ENCODE results near the gene SPARCL1. TPM values are rescaled to one million over a fixed set of nuclear protein-coding genes. Genes with fewer than 3 reads are reported as not detected.
A peak's percentile ranks its signal among the peaks of the same experiment; 100 is the strongest.
"Not testable (repeated sequence)": the region's sequence is repeated elsewhere in the genome, so short reads cannot be mapped to it uniquely, and the experiment has no call there.

SPARCL1 gene, protein sequence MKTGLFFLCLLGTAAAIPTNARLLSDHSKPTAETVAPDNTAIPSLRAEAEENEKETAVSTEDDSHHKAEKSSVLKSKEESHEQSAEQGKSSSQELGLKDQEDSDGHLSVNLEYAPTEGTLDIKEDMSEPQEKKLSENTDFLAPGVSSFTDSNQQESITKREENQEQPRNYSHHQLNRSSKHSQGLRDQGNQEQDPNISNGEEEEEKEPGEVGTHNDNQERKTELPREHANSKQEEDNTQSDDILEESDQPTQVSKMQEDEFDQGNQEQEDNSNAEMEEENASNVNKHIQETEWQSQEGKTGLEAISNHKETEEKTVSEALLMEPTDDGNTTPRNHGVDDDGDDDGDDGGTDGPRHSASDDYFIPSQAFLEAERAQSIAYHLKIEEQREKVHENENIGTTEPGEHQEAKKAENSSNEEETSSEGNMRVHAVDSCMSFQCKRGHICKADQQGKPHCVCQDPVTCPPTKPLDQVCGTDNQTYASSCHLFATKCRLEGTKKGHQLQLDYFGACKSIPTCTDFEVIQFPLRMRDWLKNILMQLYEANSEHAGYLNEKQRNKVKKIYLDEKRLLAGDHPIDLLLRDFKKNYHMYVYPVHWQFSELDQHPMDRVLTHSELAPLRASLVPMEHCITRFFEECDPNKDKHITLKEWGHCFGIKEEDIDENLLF
- total RNA-seq, result not detected in 2 replicates

DNA sequence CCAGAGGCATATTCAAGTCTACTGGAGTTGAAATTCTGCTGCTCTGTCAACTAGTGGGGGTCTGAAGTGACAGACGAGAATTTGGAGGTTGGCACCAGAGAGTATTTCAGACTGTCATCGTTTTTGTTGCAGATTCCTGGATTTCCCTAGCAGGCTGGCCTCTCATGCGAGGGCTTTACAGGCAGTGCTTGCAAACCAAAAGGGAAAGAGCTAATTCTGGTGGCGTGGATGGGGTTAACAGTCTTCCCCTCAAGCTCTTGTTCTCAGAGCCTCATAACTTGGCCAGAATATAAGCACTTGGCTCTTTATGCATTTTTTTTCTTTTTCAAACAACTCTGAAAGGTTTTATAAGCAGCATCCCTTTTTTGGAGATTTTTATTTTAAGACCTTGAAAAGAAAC is at the start of gene SPARCL1:
TSS of gene SPARCL1 (minus strand) at position 190 of the 400 bp plus-strand sequence. CDS start 29,802 bp downstream, outside the sequence.
- H3K27ac Mint-ChIP-seq, result no peak within 1 kb of the TSS
- H3K27me3 Mint-ChIP-seq, result no peaks in the 10 kb centered on the region
- DNase-seq, result no peak
- H3K9me3 Mint-ChIP-seq, result peaks cover 4% of the 10 kb centered on the region
- H3K4me3 Mint-ChIP-seq, result no peak within 1 kb of the TSS
- intact Hi-C loops (cut with micrococcal nuclease), result no loop called here
- H3K4me1 Mint-ChIP-seq, result no peaks in the 10 kb centered on the region
- H3K36me3 Mint-ChIP-seq (ENCODE audit: low read depth), result no peaks in the 10 kb centered on the region

DNA sequence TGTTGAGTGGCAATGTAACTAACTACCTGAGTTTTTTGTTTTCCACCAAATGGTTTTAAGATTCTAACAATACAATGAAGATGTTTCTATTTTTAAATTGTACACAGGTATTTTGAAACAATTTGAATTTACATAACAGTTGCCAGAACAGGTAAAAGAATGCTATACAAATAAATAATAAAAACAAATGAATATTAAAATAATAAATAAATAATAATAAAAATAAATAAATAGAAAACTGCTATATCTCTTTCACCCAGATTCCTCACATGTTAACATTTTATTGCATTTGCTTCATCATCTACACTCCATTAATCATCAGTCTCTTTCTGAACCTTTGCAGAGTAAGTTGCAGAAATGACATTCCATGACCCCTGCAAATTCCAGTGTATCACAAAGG is 46.8 kb upstream of the SPARCL1 start:
- Mint-ChIP-seq H3K36me3 (ENCODE audit: low read depth) (no peaks in the 10 kb centered on the region), H3K27ac (no peak overlapping the region), H3K4me3 (no peak overlapping the region), H3K9me3 (no peaks in the 10 kb centered on the region), H3K4me1 (no peaks in the 10 kb centered on the region), H3K27me3 (no peaks in the 10 kb centered on the region)
- intact Hi-C loops (cut with micrococcal nuclease), result no loop called here
- no peak for DNase-seq

DNA sequence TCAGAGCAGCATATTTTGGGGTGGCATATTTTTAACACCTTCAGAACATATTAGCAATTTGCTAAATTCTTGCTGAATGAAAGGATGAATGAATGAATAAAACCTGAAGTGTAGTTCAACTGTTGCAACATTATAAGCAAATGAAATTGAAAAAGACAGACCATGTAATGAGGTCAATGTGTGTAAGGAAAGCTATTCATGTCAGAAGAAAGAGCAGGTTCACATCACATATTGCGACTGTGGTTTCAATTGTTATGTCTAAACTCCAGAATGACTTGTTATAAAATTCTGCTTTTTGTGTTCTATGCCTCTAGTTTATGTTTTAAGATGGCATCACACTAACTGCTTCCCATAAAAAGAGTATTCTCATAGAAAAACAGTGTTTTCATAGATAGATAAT is 46.2 kb upstream of the SPARCL1 start:
- intact Hi-C loops (cut with micrococcal nuclease), result no loop called here
- no peaks in the 10 kb centered on the region for H3K27me3 Mint-ChIP-seq
- H3K27ac Mint-ChIP-seq, result no peak overlapping the region

DNA sequence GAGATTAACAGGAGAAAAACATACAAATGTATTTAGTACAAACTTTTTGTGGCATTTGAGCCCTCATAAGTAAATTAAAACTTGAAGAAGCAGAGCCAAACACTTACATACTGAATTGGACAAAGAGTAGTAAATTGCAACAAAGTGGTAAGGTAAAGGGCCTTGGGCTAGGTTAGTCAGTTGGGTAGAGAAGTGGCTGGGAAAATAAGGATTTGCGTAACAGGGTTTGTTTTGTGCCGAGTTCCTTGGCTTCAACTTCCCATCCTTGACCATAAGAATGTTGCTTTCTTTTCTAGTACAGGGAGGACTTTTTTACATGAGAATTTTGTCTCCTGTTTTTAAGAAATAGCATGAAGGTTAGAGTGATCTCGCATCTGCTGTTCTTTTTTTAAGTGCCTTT is 45.8 kb upstream of the SPARCL1 start:
- no peaks in the 10 kb centered on the region for H3K36me3 Mint-ChIP-seq (ENCODE audit: low read depth)
- H3K4me1 Mint-ChIP-seq, result no peaks in the 10 kb centered on the region
- H3K9me3 Mint-ChIP-seq, result no peaks in the 10 kb centered on the region
- no peaks in the 10 kb centered on the region for H3K27me3 Mint-ChIP-seq
- H3K4me3 Mint-ChIP-seq, result no peak overlapping the region
- intact Hi-C loops (cut with micrococcal nuclease), result no loop called here
- DNase-seq, result no peak
- H3K27ac Mint-ChIP-seq, result no peak overlapping the region

More for the DNA sequence above, 46.2 kb upstream of the SPARCL1 start:
- Mint-ChIP-seq H3K36me3 (ENCODE audit: low read depth) (no peaks in the 10 kb centered on the region), H3K4me3 (no peak overlapping the region), H3K4me1 (no peaks in the 10 kb centered on the region), H3K9me3 (no peaks in the 10 kb centered on the region)
- DNase-seq, result no peak

DNA sequence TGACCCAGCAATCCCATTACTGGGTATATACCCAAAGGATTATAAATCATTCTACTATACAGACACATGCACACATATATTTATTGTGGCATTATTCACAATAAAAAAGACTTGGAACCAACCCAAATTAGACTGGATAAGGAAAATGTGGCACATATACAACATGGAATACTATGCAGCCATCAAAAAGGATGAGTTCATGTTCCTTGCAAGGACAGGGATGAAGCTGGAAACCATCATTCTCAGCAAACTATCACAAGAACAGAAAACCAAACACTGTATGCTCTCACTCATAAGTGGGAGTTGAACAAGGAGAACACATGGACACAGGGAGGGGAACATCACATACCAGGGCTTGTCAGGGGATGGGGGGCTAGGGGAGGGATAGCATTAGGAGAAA is 45.2 kb upstream of the SPARCL1 start:
- H3K36me3 Mint-ChIP-seq (ENCODE audit: low read depth); H3K27me3 Mint-ChIP-seq; H3K4me3 Mint-ChIP-seq; DNase-seq; H3K4me1 Mint-ChIP-seq; H3K27ac Mint-ChIP-seq; H3K9me3 Mint-ChIP-seq; intact Hi-C loops (cut with micrococcal nuclease): not testable (repeated sequence)

DNA sequence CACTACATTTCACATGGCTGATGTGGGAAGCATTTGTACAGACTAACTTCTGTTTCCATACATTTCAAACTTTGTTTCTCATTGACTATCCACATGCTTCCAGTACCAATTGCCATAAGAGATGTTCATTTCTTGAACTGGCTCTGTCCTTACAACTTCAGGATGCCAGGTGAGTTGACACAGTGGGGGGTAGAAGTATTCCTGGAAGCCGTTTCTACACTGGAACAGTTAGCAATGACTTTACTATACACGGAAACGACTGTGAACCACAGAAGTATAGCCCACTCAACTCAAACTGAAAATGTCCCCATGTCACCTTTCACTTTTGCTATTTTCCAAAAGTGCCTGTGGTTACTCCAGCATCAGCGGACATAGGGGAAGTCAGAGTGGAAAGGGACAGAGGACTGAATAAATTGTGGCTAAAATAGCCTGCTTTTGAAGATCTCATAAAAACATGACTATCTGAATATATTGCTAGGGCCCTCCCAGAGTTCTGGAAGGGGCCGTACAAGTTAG is 41.2 kb upstream of the SPARCL1 start:
- Mint-ChIP-seq H3K4me1 (no peaks in the 10 kb centered on the region), H3K36me3 (ENCODE audit: low read depth) (no peaks in the 10 kb centered on the region), H3K27me3 (peaks cover 3% of the 10 kb centered on the region), H3K9me3 (no peaks in the 10 kb centered on the region), H3K4me3 (no peak overlapping the region), H3K27ac (no peak overlapping the region)
- DNase-seq, result peak; percentile 16
- intact Hi-C loops (cut with micrococcal nuclease), result no loop called here

DNA sequence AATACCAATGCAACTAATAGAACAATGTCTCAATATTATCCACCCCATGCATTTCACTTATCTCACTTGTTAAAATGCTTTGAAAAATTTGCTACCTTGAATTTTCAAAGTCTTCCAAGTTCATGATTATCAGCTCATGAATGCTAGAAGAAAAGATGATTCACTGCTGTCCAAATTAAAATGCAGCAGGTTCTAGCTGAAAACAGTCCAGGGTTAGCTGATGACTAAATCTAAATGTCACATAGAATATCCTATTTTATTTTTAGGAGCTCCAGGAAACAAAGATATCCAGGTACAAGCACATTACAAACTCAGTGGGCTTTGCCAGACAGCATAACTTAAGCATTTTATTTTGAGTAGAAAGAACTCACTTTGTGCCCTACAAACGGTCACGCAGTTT is 38.0 kb upstream of the SPARCL1 start:
- DNase-seq, result no peak
- intact Hi-C loops (cut with micrococcal nuclease), result no loop called here
- Mint-ChIP-seq H3K9me3 (no peaks in the 10 kb centered on the region), H3K27ac (no peak overlapping the region), H3K4me3 (no peak overlapping the region), H3K27me3 (peaks cover 3% of the 10 kb centered on the region), H3K36me3 (ENCODE audit: low read depth) (no peaks in the 10 kb centered on the region), H3K4me1 (no peaks in the 10 kb centered on the region)

DNA sequence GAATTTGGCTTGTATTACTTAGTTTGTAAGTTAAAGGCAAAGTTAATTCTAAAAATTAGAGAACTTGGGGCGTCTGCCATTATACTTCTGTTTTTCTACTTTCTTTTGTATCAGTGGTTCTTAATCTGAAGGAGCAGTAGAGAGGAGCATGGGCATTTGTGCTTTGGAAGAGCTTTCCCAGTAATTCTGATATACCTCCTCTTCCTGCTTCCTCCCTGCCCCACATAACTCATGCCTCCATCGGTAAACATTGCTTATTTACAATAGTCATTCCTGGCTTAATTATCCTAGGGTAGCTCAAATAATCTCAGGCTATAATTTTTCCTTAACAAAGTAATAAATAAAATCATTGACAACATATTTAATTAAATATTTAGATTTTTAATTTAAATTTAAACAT is 37.1 kb upstream of the SPARCL1 start:
- Mint-ChIP-seq H3K9me3 (peaks cover under 1% of the 10 kb centered on the region), H3K27me3 (peaks cover 3% of the 10 kb centered on the region), H3K27ac (no peak overlapping the region), H3K36me3 (ENCODE audit: low read depth) (no peaks in the 10 kb centered on the region), H3K4me1 (no peaks in the 10 kb centered on the region), H3K4me3 (no peak overlapping the region)
- intact Hi-C loops (cut with micrococcal nuclease), result no loop called here
- DNase-seq, result no peak

DNA sequence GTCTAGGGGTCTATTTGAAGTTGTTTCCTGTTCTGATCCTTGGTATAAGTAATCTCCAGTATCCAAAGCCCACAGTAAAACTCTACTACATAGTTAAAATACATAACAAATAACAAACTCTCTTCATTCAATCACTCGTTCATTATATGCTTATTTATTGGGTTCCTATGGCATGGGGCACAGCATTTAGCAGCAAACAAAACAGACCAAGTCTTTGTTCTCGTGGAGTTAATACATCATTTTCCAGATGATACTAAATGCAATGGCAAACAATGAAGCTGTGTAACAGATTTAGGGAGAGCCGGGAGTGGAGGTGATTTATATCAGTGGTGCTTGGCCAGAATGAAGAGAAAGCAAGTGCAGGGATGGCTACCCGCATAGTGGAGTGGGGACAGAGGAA is 36.6 kb upstream of the SPARCL1 start:
- DNase-seq, result no peak
- Mint-ChIP-seq H3K4me3 (no peak overlapping the region), H3K4me1 (no peaks in the 10 kb centered on the region), H3K27me3 (peaks cover 3% of the 10 kb centered on the region), H3K9me3 (peaks cover 4% of the 10 kb centered on the region), H3K36me3 (ENCODE audit: low read depth) (no peaks in the 10 kb centered on the region), H3K27ac (no peak overlapping the region)
- intact Hi-C loops (cut with micrococcal nuclease), result no loop called here

DNA sequence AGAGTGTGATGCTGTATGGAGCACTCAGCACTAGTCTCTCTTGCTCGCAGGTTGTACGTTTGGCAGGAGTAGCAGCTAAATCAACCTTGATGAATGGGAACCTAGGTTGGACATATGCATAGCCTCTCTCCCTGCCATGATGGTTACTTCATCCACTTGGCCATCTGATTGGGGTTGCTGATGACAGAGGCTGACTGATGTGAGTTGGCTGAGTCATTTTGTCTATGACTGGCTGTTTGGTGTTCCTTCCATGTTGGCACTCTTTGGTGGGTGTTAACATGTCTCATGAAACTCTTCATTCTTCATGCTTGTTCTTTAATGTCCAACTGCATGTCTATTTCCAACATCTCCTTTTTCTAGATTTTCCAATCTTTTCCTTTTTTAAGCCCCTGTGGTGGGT is 31.6 kb upstream of the SPARCL1 start:
- H3K4me3 Mint-ChIP-seq, result no peak overlapping the region
- H3K4me1 Mint-ChIP-seq, result peaks cover 8% of the 10 kb centered on the region
- intact Hi-C loops (cut with micrococcal nuclease), result no loop called here
- no peak for DNase-seq
- H3K9me3 Mint-ChIP-seq, result peaks cover 4% of the 10 kb centered on the region
- H3K27me3 Mint-ChIP-seq, result peaks cover 1% of the 10 kb centered on the region
- no peaks in the 10 kb centered on the region for H3K36me3 Mint-ChIP-seq (ENCODE audit: low read depth)
- no peak overlapping the region for H3K27ac Mint-ChIP-seq

DNA sequence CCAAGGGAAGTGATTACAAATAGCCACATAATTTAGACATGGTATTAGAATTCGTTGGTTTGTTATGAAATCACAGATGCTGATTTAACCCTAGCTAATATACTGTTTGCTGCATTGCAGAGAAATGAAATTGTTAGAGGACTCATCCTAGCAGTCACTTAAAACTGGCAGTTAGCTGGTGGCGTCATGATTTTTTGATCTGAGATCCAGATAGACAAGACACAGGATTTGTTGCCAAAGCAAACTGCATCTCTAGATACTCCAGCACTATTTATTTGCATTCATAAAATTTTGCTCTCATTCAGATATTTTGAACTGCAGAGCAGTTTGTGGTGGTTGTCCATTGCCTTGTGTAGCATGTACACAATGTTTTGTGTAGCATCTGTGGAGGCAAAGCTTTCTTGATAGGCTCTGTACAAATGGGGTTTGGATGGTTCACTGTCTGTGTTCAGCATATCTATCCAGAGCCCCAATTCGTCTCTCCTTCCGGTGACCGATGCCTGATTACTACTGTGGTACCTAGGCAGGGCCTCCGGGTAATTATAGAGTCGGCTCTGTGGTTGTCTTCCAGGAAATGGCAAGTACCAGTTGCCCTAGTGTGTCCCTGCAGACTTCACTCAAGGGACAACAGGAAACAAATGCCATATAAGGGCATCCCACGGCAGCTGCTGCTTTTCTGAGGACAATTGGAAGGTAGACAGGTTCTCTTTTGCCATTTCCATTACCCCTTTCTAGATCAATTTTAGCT is 30.1 kb upstream of the SPARCL1 start:
- H3K36me3 Mint-ChIP-seq (ENCODE audit: low read depth), result no peaks in the 10 kb centered on the region
- H3K9me3 Mint-ChIP-seq, result peaks cover 4% of the 10 kb centered on the region
- intact Hi-C loops (cut with micrococcal nuclease), result no loop called here
- no peak overlapping the region for H3K4me3 Mint-ChIP-seq
- H3K27ac Mint-ChIP-seq, result no peak overlapping the region
- H3K4me1 Mint-ChIP-seq, result peaks cover 8% of the 10 kb centered on the region
- peak; percentile 84 for DNase-seq
- H3K27me3 Mint-ChIP-seq, result no peaks in the 10 kb centered on the region

DNA sequence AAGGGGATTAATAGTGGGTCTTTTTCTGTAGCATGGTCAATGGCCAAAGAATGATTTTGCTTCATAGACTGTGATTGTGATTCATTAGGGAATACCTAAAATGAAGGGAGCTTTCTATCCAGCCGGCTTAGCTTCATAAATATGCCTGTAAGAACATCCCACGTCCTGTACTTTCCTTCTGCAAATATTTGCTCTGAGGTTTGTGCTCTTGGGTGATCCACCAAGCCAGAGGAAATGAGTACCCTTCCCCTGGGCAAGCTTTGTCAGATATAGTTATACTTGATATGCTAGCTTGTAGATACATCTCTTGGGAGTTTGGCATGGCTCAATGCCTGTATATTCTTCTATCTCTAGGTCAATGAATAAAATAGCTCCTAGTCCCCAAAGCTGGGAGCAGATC is 28.2 kb upstream of the SPARCL1 start:
- peaks cover 4% of the 10 kb centered on the region for H3K9me3 Mint-ChIP-seq
- H3K4me3 Mint-ChIP-seq, result no peak overlapping the region
- no peak for DNase-seq
- peaks cover 8% of the 10 kb centered on the region for H3K4me1 Mint-ChIP-seq
- intact Hi-C loops (cut with micrococcal nuclease), result no loop called here
- no peaks in the 10 kb centered on the region for H3K36me3 Mint-ChIP-seq (ENCODE audit: low read depth)
- no peaks in the 10 kb centered on the region for H3K27me3 Mint-ChIP-seq
- no peak overlapping the region for H3K27ac Mint-ChIP-seq

DNA sequence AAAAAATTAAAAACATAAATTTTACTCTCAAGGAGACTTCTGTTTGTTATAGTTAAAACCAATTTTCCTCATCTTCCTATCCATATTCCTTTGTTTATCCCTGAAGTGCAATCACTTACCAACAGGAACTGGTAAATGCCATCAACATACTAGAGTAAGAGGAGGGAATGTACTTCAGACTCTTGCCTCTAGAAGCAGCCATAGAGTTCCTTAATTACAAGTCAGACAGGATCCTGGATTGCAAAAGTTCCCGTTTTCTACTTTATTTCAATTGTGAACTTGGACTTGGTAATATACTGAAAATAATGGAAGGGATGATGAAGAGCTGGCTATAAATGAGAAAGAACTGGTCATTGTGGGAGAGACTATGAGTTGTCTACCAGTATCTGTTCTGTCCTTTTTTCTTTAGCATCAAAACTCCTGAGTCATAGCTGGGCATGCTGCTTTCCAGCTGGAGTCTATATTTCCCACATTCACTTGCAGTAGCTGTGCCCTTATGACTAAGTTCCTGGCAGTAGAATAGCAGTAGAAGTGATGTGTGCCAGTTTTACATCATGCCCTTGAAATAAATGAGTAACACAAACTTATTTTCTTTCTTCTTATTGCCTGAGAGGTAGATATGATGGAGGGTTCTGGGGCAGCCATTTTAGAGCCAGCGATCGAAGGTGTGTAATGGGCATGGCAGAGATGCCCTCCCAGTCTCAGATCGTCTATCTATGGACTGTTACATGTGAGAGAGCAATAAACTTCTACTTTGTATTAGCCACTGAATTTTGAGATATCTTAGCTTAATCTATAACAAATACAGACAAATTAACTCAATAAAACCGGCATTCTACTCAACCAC is 26.8 kb upstream of the SPARCL1 start:
- no peak for DNase-seq
- Mint-ChIP-seq H3K4me3 (no peak overlapping the region), H3K36me3 (ENCODE audit: low read depth) (no peaks in the 10 kb centered on the region), H3K4me1 (peaks cover 8% of the 10 kb centered on the region), H3K9me3 (peaks cover under 1% of the 10 kb centered on the region), H3K27ac (no peak overlapping the region), H3K27me3 (no peaks in the 10 kb centered on the region)
- intact Hi-C loops (cut with micrococcal nuclease), result no loop called here

Measured in activated CD4-positive, alpha-beta T cell treated with anti-CD3 and anti-CD28 coated beads, Interleukin-2, amount 10 ng/mL, durations not matched to agents 24 days and 14 days (primary cell).